A673 (cell line): ENCODE results near the gene TEX48. TPM values are rescaled to one million over a fixed set of nuclear protein-coding genes. Genes with fewer than 3 reads are reported as not detected.

Experiments used
- BruUV-seq: library from RNA; stranded (reverse); fragments of 400-500 nt; replicated peaks from 2 replicates; lab custom pipeline; 2021; lab: Mats Ljungman, UMichigan
- CTCF ChIA-PET: fragments of 300-600 bp; sonication (Branson Sonifier 250); formaldehyde crosslinking; loops from one replicate; lab custom pipeline; 2022; ENCODE audit warnings: antibody characterized with exemption; lab: Charles Lee
- POLR2A ChIA-PET: fragments of 300-600 bp; sonication (Branson Sonifier 250); formaldehyde crosslinking; loops from one replicate; lab custom pipeline; 2022; ENCODE audit warnings: antibody characterized with exemption; ENCODE audit not compliant: low non-redundant PET; lab: Charles Lee
- DNase-seq: peaks from one replicate; pipeline ENCODE4 v3.0.0-alpha.2; 2015; ENCODE audit warnings: low spot score
- H3K27ac ChIP-seq: fragments of 200-600 bp; sonication (generic); 2 replicates; pipeline ENCODE4 v1.5.1; 2016; ENCODE audit warnings: mixed run types, low read depth, mild to moderate bottlenecking, mixed read lengths, antibody characterized with exemption, low read length; ENCODE audit not compliant: poor library complexity, severe bottlenecking
- H3K27me3 ChIP-seq: fragments of 200-600 bp; sonication (generic); replicated peaks from 2 replicates; pipeline ENCODE4 v1.6.1; 2017; ENCODE audit warnings: mixed run types, low read depth, mild to moderate bottlenecking, mixed read lengths, antibody characterized with exemption, low read length; ENCODE audit not compliant: insufficient read depth, poor library complexity
- H3K36me3 ChIP-seq: fragments of 200-600 bp; sonication (generic); 2 replicates; pipeline ENCODE4 v1.6.1; 2016; ENCODE audit warnings: mixed run types, mild to moderate bottlenecking, mixed read lengths, antibody characterized with exemption, low read length; ENCODE audit not compliant: insufficient read depth, poor library complexity, severe bottlenecking
- H3K4me1 ChIP-seq: fragments of 200-600 bp; sonication (generic); 2 replicates; pipeline ENCODE4 v1.6.1; 2017; ENCODE audit warnings: mixed run types, mild to moderate bottlenecking, mixed read lengths, antibody characterized with exemption, low read length; ENCODE audit not compliant: insufficient read depth, poor library complexity, severe bottlenecking
- H3K4me3 ChIP-seq: fragments of 200-600 bp; sonication (generic); 2 replicates; pipeline ENCODE4 v1.5.1; 2016; ENCODE audit warnings: low read depth, mixed run types, mild to moderate bottlenecking, mixed read lengths, low read length; ENCODE audit not compliant: poor library complexity, severe bottlenecking
- H3K9me3 ChIP-seq: fragments of 200-600 bp; sonication (generic); 2 replicates; pipeline ENCODE4 v1.6.1; 2016; ENCODE audit warnings: mixed run types, low read depth, mild to moderate bottlenecking, mixed read lengths, antibody characterized with exemption, low read length; ENCODE audit not compliant: poor library complexity, severe bottlenecking
- CTCF ChIP-seq: fragments of 300-800, 200-600 bp; sonication (generic); conservative IDR thresholded peaks from 2 replicates; pipeline ENCODE4 v1.5.1; 2017; ENCODE audit warnings: low read depth, mild to moderate bottlenecking, antibody characterized with exemption, low read length, moderate library complexity, mixed read lengths
- EZH2 ChIP-seq: fragments of 200-600 bp; sonication (generic); IDR thresholded peaks from 2 replicates; pipeline ENCODE4 v1.6.1; 2017; ENCODE audit warnings: borderline replicate concordance, low read depth, mild to moderate bottlenecking, mixed read lengths, antibody characterized with exemption, low read length; ENCODE audit not compliant: poor library complexity, severe bottlenecking
- intact Hi-C: fragments of 100-400 bp; cut with micrococcal nuclease; formaldehyde crosslinking; loops from one replicate; pipeline ENCODE4 v1.10.0; 2022; ENCODE audit not compliant: unreplicated experiment
- total RNA-seq: library from RNA; stranded (reverse); gene quantifications from 2 replicates; pipeline ENCODE4 v1.2.3, GENCODE V29; 2021

The TEX48 gene
- total RNA-seq, 1 experiment from 2014 or later = not detected

GRCh38 chr9:114690308-114690707, 8.3 kb upstream of the TEX48 start:
- Histone ChIP-seq H3K4me3 (no peak overlapping the region), H3K27ac (no peak overlapping the region), H3K9me3 (no peaks in the 10 kb centered on the region), H3K36me3 (no peaks in the 10 kb centered on the region), H3K4me1 (no peaks in the 10 kb centered on the region), H3K27me3 (no peaks in the 10 kb centered on the region)
- POLR2A ChIA-PET = no interaction called here
- TF ChIP-seq CTCF = no peak
- TF ChIP-seq EZH2 = no peak
- CTCF ChIA-PET = no interaction called here
- BruUV-seq = no TSS peak
- intact Hi-C loops = no loop called here
- no peak for DNase-seq

DNA sequence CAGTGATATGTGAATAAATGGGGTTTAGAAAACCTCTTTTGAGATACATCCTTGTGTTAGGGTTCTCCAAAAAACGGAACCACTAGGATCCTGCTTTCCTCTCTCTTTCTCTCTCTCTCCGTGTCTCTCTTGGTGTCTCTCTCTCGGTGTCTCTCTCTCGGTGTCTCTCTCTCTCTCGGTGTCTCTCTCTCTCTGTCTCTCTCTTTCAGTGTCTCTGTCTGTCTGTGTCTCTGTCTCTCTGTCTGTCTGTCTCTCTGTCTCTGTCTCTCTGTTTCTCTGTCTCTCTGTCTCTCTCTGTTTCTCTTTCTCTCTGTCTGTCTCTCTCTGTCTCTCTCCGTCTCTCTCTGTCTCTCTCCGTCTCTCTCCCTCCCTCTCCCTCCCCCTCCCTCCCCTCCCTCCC, 7.8 kb upstream of the TEX48 start:
- CTCF ChIA-PET = no interaction called here
- intact Hi-C loops = no loop called here
- no peaks in the 10 kb centered on the region for H3K9me3 ChIP-seq
- TF ChIP-seq EZH2 = no peak
- TF ChIP-seq CTCF = no peak
- DNase-seq = no peak
- no peaks in the 10 kb centered on the region for H3K4me1 ChIP-seq
- H3K4me3 ChIP-seq = no peak overlapping the region
- H3K36me3 ChIP-seq = no peaks in the 10 kb centered on the region
- H3K27ac ChIP-seq = no peak overlapping the region
- BruUV-seq = no TSS peak
- H3K27me3 ChIP-seq = no peaks in the 10 kb centered on the region
- POLR2A ChIA-PET = no interaction called here

DNA sequence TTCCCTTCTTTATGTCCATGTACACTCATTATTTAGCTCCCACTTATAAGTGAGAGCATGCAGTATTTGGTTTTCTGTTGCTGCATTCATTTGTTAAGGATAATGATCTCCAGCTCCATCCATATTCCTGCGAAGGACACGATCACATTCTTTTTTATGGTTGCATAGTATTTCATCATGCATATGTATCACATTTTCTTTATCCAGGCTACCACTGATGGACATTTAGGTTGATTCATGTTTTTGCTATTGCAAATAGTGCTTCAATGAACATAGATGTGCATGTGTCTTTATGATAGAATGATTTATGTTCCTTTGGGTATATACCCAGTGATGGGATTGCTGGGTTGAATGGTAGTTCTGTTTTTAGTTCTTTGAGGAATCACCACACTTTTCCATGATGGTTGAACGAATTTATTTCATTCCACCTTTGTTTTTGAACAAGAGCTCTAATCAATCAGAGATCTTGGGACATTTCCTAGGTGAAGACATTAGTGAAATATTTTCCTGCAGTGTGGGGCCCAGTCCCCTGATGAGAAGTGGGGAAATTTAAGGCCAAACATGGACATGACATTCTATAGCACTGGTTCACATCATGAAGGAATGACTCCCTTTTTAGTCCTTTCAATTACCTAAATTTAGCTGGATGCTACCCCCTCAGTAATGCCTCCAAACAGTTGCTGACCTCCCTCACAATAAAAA, 7.1 kb upstream of the TEX48 start:
- DNase-seq = no peak
- Histone ChIP-seq H3K9me3 (no peaks in the 10 kb centered on the region), H3K4me3 (no peak overlapping the region), H3K27me3 (no peaks in the 10 kb centered on the region), H3K4me1 (no peaks in the 10 kb centered on the region), H3K36me3 (no peaks in the 10 kb centered on the region), H3K27ac (no peak overlapping the region)
- no TSS peak for BruUV-seq
- ChIA-PET CTCF (no interaction called here), POLR2A (interaction anchor here (0.6 kb wide), 1 partner anchor 870 kb away, joined by 3 read pairs; no protein-coding TSS in a partner anchor)
- TF ChIP-seq CTCF = no peak
- intact Hi-C loops = no loop called here
